HG02943 (cell line): Measurements from ENCODE around the gene GRIN2A.

Experiments
- ATAC-seq: cut with Tn5 transposase; IDR thresholded peaks from one replicate; pipeline ENCODE4 v1.9.1; 2021; ENCODE audit warnings: mild to moderate bottlenecking, low read depth, moderate library complexity; ENCODE audit not compliant: unreplicated experiment

The GRIN2A gene

DNA sequence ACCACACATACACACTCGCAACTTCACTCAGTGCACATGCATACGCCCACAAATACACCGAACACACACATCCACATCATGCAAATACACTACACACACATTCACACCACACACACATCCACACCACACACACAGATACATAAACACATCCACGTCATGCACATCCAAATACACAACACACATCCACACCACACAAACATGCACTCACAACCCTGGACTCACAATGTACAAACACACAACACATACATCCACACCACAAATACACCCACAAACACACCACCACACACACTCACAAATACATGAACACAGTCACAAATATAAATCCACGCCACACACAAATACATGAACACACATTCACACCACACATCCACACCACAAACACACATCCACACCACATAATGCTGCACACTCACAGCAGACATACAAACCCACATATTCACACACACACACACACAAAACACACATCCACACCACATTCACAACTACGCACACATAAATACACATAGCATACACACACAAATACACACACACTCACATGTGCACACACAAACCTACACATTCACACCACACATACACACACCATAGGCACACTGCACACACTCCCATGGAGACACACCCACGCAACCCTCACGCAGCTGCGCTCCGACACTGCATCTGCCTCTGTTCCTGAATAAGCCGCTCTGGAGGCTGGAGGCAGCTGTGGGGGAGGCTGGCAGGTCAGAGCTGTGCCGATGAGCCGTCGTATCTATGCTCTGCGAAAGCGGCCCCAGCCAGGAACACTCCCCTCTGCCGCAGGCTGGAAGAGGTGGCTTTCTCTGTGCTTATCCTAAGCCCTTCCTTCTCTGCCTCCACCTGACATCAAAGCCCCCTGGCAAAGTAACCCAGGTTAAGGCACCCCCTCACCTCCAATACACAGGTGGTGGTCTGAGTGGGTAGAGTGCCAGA, 141.8 kb downstream of the GRIN2A start:
- ATAC-seq: no peak

DNA sequence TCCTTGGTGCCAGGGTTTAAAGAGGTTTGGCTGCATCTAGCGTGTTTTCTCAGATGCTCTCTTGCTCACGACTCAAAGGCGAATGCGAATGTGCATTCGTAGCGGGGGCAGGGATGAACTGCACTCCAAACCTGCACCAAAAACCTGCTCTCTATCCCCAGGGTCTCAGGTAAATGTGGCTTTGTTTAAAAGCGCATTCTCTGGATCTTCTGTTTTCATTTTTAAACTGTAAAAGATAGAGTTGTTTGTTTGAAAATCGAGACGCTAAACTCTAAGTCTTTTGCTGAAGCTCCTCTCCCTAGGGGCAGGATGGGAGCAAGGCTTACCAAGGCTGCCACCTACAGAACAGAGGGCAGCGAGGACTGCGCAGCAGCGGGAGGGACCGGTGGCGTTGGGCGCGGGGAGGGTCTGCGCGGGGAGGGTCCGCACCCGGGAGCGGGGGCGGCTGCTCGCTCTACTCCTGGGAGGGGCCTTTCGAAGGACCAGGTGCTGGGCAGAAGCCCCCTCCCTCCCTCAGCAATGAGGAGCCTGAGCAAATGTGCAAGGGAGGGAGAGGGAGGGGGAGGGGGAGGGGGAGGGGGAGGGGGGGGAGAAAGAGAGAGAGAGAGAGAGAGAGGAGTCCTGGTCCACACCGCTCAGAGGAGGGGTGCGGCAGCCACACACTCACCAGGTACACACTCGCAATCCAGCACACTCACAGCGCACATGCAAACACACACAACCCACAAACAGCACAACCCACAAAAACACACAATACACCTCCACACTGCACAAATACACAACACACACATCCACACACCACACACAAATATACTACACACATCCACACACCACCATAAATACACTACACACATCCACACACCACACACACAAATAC, 142.8 kb downstream of the GRIN2A start:
- no peak for ATAC-seq

DNA sequence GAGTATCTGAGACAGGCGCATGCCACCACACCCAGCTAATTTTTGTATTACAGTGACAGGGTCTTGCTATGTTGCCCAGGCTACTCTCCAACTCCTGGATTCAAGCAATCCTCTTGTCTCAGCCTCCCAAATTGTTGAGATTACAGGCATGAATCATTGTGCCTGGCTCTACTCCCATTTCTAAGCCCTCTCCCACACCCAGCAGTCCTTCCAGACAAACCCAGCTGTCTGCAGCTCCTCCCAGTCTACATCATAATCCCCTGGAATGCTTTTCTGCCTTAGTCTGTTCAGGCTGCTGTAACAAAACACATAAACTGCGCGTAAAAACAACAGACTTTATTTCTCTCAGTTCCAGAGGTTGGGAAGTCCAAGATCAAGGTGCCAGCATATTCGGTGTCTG, 144.5 kb downstream of the GRIN2A start:
- ATAC-seq: no peak

DNA sequence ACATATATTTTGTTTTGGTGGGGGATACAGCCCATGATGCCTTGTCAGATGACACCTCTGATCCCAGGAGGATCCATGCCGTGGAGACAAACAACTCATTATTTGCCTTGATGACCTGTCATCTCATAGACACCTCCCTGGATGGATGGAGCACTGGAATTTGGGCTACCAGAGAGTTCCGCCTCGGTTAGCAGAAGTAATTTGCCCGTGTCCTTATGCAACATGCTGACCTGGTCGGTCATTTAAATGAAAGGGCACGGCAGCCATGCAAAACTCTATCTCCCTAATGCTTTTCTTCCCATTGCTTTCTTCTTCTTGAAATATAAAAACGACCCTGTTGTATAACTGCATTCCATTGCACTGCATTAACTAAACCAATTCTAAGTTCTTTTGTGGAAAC, 145.3 kb downstream of the GRIN2A start:
- ATAC-seq: no peak

DNA sequence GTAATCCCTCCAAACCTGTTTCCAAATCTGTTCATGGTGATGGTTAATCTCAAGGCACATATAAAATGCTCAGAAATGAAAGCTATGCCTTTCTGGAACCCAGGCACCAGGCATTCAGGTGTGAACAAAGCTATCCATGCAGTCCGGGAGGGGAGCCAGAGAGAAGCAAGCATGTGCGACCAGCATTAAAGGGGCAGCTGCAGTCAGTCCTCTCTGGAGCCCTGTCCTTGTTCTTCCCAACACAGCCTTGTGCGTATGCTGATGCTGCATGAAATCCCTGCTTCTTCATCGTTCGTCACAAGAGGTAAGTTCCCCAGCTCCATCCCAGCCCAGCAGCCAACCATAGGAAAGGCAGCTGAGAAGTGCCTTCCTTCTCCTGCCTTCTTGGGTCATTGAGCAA, 148.7 kb downstream of the GRIN2A start:
- ATAC-seq: no peak

DNA sequence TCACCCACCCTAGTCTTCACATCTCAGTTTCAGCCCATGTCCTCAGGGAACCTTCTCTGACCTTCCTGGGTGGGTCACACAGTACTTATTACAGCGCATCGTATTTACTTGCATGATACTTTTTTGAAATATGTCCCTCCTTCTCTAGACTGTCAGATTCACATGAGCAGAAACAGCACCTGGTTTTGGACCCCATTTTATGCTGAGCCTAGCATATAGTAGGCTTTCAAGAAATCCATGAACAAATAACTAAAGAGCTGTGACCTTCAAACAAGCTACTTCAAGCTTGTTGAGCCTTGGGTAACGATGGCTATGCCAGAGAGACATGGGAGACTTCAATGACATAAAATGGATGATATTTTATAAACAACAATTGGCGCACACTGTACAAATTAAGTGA, 150.3 kb downstream of the GRIN2A start:
- no peak for ATAC-seq

DNA sequence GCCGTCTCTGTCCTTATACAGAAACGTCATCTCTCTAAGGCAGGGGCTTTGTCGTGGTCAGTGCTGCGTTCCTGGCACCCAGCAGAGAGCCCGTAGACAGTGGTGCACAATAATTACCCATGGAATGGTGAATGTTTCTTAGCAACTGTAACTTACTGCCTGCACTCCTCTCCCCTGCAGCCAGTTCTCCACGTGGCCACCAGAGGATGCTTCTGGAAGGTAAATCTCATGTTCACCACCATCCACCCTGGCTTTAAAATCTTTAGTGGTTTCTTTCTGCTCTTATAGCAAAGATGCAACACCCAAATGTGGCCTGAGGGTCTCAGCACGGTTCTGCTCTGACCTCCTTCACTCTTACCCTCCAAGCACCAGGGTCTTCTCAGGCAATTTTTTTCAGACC, 150.8 kb downstream of the GRIN2A start:
- no peak for ATAC-seq

DNA sequence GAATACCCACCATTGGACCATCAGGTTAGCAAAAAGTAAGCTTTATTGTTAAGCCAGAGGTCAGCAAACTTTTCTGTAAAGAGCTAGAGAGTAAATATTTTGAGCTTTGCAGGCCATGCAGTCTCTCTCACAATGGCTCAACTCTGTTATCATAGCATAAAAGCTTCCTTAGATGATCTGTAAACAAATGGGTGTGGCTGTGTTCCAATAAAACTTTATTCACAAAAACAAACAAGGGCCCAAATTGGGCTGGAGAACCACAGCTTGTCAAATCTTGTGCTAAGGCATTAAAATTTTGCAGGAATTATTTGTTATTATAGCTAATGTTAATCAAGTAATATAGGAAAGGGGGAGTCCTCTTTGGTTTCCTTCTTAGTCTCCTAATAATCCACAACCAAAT, 153.6 kb downstream of the GRIN2A start:
- ATAC-seq: no peak

DNA sequence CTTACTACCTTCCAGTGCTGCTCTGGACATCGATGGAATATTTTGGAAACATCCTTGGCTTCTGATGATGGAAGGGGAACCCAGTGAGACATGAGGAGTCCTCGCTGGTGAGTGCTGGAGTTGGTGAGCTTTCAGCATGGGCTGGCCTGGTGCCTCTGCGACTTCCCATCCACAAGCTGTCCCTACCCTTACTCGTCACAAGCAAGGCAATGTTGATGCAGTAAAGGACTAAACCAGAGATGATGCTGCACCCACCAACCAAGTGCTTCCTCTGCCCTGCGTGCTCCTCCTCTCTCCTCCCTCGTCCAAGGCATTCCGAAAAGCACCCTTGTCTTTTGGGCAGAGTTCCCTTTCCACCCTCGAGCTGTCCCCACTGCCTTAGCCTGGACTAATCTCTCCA, 154.7 kb downstream of the GRIN2A start:
- no peak for ATAC-seq

DNA sequence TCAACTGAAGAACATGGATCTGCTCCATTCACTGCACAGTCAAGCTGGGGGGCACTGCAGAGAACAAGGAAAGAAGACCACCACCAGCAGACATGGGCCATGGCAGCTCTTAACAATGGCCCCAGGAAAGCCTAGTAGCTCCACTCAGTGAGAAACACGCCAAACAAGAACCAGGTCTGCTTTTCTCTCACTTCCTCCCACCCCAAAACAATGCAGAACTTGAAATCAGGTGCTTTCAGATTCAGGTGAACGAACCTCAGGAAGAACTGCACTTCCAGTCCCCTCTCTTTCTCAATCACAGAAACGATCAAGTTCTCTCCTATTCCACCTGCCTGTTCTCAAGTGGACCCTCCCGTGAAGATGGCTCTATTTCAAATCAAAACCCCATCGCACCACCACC, 155.6 kb downstream of the GRIN2A start:
- ATAC-seq: no peak

DNA sequence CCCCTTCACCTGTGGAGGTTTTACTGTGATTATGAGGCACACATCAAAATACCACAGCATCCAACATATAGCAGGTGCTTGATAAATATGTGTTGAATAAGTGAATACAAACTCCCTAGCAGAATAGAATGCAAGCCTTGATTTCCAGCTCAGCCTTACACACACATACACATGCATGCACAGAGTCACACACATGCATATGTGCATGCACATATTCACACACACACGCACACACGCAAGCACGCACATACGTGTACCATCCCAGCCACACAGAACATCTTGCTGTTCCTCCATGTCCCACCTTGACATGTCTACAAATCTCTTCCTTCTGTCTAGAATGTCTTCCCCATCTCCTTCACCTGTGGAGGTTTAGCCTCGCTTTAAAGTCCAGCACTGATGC, 160.1 kb downstream of the GRIN2A start:
- ATAC-seq: no peak

DNA sequence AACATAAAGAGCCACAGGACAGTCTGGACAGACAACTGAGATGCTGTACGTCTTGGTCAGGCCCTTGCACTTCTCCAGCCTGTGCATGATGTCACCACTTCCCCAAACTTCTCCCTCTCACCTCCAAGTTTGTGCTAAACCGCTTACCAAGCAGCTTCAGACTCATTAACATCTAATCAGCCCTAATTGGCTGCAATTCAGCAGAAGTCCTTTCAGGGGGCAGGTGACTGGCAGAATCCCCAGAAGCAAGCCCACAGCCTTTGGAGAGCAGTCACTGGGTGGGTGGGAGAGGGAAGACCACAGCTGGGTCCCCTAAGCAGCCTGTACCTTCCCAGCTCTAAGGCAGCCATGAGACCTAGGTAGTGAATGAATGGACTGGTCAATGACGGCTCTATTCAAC, 161.4 kb downstream of the GRIN2A start:
- ATAC-seq: no peak

DNA sequence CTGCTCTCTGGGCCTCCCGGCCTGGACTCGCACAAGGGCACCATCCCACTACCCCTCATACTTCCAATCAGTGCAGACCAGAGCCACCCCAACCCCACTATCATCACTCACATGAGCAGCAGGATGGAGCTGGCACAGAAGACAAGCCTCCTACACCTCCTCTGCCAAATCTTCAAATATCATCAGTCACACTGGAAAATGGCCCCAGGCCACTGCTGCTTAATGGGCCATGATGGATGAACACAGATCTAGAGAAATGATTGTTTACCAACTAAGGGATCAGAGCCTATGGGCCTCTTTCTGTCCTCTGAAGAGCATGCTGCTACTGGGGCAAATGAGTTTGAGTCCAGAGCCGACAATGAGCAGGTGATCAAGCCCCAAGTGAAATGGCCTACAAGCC, 165.5 kb downstream of the GRIN2A start:
- ATAC-seq: no peak

DNA sequence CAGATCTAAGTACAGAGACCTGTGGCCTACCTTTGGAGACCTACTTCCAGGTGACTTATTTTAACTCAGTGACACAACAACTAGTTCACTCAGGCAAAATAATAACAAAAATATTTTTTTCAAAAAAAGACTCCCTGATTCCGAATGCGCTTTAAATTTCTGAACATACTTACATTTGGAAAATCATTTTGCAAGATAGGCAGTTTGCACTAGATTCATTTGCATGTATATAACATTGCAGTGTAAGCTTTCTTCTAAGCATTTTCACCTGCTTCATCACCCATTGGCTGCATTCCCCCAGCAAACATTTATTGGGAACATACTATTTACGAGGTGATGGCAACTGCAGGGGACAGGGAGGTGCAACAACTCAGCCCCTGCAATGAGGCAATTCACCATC, 166.8 kb downstream of the GRIN2A start:
- no peak for ATAC-seq

DNA sequence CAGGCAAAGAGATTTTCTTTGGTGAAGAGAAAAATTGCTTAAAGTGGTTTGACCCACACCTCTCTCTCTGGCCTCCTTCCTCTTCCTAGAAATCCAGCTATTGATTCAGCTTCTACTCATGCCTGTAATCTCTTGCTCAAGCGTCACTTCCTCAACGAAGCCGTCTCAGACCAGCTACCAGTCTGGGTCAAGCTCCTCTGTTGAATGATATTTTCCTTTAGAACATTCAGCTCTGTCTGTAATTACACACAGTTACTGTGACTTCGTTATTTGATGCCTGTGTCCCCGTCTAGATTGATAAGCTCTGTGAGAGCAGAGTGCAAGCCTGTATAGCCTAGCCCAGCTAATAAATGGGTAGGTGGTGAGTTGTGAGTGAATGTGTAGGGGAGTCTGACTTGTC, 168.5 kb downstream of the GRIN2A start:
- ATAC-seq: no peak

DNA sequence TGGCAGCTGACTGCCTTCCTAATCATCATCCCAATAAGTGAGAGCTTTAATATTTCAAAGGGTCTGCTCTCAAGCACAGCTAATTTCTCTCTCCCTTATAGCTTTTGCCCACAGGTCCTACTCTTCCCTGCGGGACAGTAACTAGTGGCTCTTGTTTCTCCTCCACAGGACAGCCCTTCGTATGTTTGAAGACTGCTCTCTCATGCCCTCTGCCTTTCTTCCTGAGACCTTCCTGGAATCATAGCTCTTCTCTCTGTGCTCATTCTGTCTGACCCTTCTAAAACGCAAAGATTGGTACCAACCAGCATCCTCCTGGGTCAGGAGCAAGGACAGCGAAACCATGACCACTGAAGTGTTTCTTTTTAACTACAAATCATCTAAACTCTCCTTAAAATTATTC, 168.9 kb downstream of the GRIN2A start:
- ATAC-seq: no peak

DNA sequence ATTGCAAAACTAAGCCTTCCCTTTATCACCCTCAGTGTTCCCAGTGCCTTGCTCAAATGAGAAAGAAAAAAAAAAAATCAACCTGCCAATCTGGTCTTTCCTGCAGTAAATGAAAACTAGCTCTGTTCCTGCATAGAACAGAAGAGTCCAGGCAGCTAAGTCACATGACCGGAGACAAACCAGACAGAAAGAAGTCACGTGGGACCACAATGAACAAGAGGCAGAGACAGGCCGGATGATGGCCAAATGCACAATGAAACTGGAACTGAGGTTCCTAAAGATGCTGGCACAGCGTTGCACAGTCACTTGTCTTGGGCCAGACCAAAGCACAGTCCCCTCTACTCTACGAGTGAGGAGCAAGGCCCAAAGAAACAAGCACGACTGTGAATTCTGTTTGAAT, 172.5 kb downstream of the GRIN2A start:
- ATAC-seq: no peak

DNA sequence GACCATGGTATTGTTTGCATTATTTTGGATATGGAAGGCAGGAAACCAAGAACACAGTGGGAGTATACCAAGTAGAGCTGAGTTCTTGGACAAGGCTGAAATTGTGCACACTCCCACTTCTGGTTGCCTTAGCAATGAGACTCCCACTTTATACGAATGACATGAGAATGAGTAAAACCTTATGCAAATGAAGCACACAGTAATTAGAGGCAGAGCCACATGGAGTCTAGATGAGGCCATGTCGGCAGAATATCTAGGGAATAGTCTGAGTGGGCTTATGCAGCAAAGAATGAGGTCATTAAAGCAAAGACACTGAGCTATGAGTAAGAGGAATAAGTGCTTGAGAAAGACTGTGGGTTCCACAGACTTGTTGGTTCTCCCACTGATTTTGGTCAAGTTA, 178.7 kb downstream of the GRIN2A start:
- no peak for ATAC-seq

DNA sequence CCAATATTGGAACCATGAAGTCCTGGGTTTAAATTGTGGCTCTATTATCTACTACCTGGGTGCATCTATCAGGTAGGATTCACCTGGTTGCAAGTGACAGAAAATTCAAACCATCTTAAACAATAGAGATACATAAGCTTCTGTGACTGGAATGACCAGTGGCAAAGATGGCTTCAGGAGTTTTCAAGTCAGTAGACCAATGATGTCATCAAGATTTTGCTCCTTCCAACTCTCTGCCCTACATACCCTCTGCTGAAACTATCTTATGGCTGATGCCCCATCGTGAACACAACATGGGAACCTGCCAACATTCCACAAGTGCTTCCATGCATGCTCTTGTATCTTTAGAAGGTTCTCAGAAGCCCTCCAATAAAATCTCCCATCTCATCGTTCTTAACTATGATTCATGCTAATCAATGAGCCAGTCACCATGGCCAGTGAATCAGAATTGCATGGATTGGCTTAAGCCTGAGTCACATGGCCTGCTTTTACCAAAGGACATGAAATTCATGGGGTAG, 180.9 kb downstream of the GRIN2A start:
- no peak for ATAC-seq

DNA sequence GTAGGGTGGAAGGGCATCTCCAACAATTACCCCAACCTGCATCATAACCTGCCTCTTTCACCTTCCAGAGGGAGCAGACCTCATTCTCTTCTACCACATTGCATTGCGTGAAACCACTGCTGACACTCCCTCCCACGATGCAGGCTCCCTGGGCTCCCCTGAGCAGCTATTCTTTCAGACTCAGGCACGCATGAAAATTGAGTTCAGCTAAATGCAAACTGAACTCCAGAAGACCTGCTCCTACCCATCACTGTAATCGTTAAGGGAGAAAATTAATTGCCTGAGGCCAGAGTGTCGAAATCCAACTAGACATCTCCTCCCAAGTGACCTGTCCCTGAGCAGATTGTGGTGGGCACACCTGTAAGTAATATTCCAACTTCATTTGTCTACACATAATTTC, 186.0 kb downstream of the GRIN2A start:
- no peak for ATAC-seq

DNA sequence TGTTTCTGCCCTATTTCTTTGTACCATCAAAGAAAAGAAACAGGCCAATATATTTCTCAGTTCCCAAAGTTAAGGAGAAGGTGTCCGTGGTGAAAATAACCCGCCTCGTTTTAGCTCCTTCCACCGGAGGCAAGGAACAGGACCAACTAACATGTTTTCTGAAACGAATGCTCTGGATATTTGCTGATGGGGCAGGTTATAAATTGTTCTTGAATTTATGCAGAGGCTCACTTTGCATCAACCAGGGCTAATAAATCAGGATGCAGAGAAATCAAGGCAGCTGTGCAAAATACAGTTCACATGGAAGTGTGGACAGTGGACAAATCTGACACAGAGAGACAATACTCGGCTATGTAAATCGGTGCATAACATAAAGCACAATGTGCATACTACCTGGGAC, 189.8 kb downstream of the GRIN2A start:
- ATAC-seq: no peak
